Measurements from ENCODE around the gene NUTF2.

Gene NUTF2

GRCh38 chr16:67865318-67865717 is 18.6 kb downstream of the NUTF2 start:
- no peak for DNase-seq

GRCh38 chr16:67868290-67868689 is 21.6 kb downstream of the NUTF2 start:
- DNase-seq, result no peak

- DNase-seq, result no peak
Measured at GRCh38 chr16:67869653-67870052, 22.9 kb downstream of the NUTF2 start.

- no peak for DNase-seq
Measured at GRCh38 chr16:67871256-67871655, 24.5 kb downstream of the NUTF2 start.

GRCh38 chr16:67872131-67872630 is 25.4 kb downstream of the NUTF2 start:
- no peak for DNase-seq

GRCh38 chr16:67872631-67873434 is 26.1 kb downstream of the NUTF2 start, which contains the start of gene EDC4:
Gene EDC4 (plus strand): TSS chr16:67873052. CDS start chr16:67873262, 210 bp downstream.
- DNase-seq, result peak; percentile 40

- no peak for DNase-seq
Measured at GRCh38 chr16:67873435-67874370, 27.0 kb downstream of the NUTF2 start.

- no peak for DNase-seq
Measured at GRCh38 chr16:67874372-67874771, 27.6 kb downstream of the NUTF2 start.

- no peak for DNase-seq
Measured at GRCh38 chr16:67877064-67877463, 30.3 kb downstream of the NUTF2 start.

- no peak for DNase-seq
Measured at GRCh38 chr16:67878232-67878631, 31.5 kb downstream of the NUTF2 start.

- no peak for DNase-seq
Measured at GRCh38 chr16:67878846-67879245, 32.1 kb downstream of the NUTF2 start.

GRCh38 chr16:67879462-67879861 is 32.7 kb downstream of the NUTF2 start:
- DNase-seq, result no peak

GRCh38 chr16:67879936-67880335 is 33.2 kb downstream of the NUTF2 start:
- DNase-seq, result no peak

- DNase-seq, result no peak
Measured at GRCh38 chr16:67880584-67880983, 33.9 kb downstream of the NUTF2 start.

GRCh38 chr16:67881621-67882161 is 35.0 kb downstream of the NUTF2 start:
- DNase-seq, result no peak

GRCh38 chr16:67882374-67883145 is 35.8 kb downstream of the NUTF2 start:
- DNase-seq, result no peak

- DNase-seq, result no peak
Measured at GRCh38 chr16:67883146-67883871, 36.6 kb downstream of the NUTF2 start.

- peak; percentile 10 for DNase-seq
Measured at GRCh38 chr16:67883872-67884261, 37.1 kb downstream of the NUTF2 start.

GRCh38 chr16:67884684-67885083 is 38.0 kb downstream of the NUTF2 start, which contains the start of gene NRN1L:
Gene NRN1L (plus strand): TSS chr16:67884885. CDS start chr16:67884904, 19 bp downstream.
- peak; percentile 78 for DNase-seq

- DNase-seq, result no peak
Measured at GRCh38 chr16:67885545-67885944, 38.8 kb downstream of the NUTF2 start.

- DNase-seq, result no peak
Measured at GRCh38 chr16:67885976-67886375, 39.2 kb downstream of the NUTF2 start.

GRCh38 chr16:67886387-67886786 is 39.7 kb downstream of the NUTF2 start:
- DNase-seq, result no peak

Data from DMS153 (cell line).